SH-SY5Y (cell line): ENCODE results near the gene ELMOD3.

Experiments
- GATA2 ChIP-seq: IDR thresholded peaks from 2 replicates; pipeline ENCODE4 v1.6.1; 2011; ENCODE audit warnings: mild to moderate bottlenecking, low read depth, low read length
- GATA3 ChIP-seq: IDR thresholded peaks from 2 replicates; pipeline ENCODE4 v1.6.1; 2011; ENCODE audit warnings: low read depth, mild to moderate bottlenecking, low read length, moderate library complexity

GRCh38 chr2:85323351-85323987 lies 31.1 kb upstream of the ELMOD3 start:
- no peak for TF ChIP-seq GATA2
- TF ChIP-seq GATA3 = no peak
